Immature natural killer cell (primary cell): ENCODE measurements around the gene GPR150. TPM values are rescaled to one million over a fixed set of nuclear protein-coding genes. Genes with fewer than 3 reads are reported as not detected.

Experiments
- DNase-seq, 3 donors: peaks; one replicate each; pipeline ENCODE4 v3.0.0; 2022; ENCODE audit warnings: mixed read lengths in 1 of 3
- H3K27ac Mint-ChIP-seq, 6 donors: one replicate each; pipeline ENCODE4 v1.8.0; 2020; ENCODE audit warnings: mixed read lengths in 6 of 6, mild to moderate bottlenecking in 5 of 6, inconsistent platforms in 4 of 6, moderate library complexity in 3 of 6
- H3K27me3 Mint-ChIP-seq, 3 donors: one replicate each; pipeline ENCODE4 v1.8.0; 2020 to 2021; ENCODE audit warnings: low read depth in 3 of 3, mild to moderate bottlenecking in 3 of 3, mixed read lengths in 3 of 3, moderate library complexity in 3 of 3, inconsistent platforms in 1 of 3
- H3K36me3 Mint-ChIP-seq, 3 donors: one replicate each; pipeline ENCODE4 v1.8.0; 2020; ENCODE audit warnings: mixed read lengths in 3 of 3, inconsistent platforms in 2 of 3, mild to moderate bottlenecking in 2 of 3
- H3K4me1 Mint-ChIP-seq, 2 donors: one replicate each; pipeline ENCODE4 v1.8.0; 2020; ENCODE audit warnings: inconsistent platforms in 2 of 2, mild to moderate bottlenecking in 2 of 2, mixed read lengths in 2 of 2, moderate library complexity in 1 of 2
- H3K4me3 Mint-ChIP-seq, 5 donors: one replicate each; pipeline ENCODE4 v1.8.0; 2020; ENCODE audit warnings: mild to moderate bottlenecking in 5 of 5, mixed read lengths in 5 of 5, inconsistent platforms in 3 of 5, moderate library complexity in 3 of 5
- H3K9me3 Mint-ChIP-seq, 6 donors: one replicate each; pipeline ENCODE4 v1.8.0; 2020; ENCODE audit warnings: mild to moderate bottlenecking in 6 of 6, mixed read lengths in 6 of 6, inconsistent platforms in 4 of 6, moderate library complexity in 3 of 6
- polyA plus RNA-seq, 3 donors: library from polyadenylated mRNA; unstranded; fragments of 300-500 nt; fragmentation: Illumina TruSeq; gene quantifications; one replicate each; pipeline ENCODE4 v1.2.3, GENCODE V29; 2021

The GPR150 gene
- polyA plus RNA-seq, result 1 to 10 TPM in 2 of 3 donors, under 1 TPM in 1; 0.94 to 1.9 (median 1.2) TPM

DNA sequence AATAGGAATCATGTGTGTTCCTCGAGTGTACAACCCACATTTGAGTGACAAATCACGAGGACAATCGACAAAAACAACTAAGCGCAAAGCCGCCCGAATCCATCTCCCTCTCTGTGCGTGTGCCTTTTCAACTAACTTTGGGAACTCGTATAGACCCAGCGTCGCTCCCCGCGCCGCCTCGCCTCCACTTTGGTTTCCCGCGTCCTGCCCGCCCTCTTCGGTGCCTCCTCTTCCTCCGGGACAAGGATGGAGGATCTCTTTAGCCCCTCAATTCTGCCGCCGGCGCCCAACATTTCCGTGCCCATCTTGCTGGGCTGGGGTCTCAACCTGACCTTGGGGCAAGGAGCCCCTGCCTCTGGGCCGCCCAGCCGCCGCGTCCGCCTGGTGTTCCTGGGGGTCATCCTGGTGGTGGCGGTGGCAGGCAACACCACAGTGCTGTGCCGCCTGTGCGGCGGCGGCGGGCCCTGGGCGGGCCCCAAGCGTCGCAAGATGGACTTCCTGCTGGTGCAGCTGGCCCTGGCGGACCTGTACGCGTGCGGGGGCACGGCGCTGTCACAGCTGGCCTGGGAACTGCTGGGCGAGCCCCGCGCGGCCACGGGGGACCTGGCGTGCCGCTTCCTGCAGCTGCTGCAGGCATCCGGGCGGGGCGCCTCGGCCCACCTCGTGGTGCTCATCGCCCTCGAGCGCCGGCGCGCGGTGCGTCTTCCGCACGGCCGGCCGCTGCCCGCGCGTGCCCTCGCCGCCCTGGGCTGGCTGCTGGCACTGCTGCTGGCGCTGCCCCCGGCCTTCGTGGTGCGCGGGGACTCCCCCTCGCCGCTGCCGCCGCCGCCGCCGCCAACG lies at the start of gene GPR150:
Gene GPR150, plus strand, starts transcription at position 58 of the 840 bp plus-strand sequence. Its CDS starts 189 bp downstream, at position 247.
- Mint-ChIP-seq H3K4me1 (peaks cover 28 to 34% of the 10 kb centered on the region in 2 donors), H3K27ac (peak within 1 kb of the TSS; percentile 10 to 70 (median 60)), H3K4me3 (peak within 1 kb of the TSS; percentile 87 to 92 (median 89))

DNA sequence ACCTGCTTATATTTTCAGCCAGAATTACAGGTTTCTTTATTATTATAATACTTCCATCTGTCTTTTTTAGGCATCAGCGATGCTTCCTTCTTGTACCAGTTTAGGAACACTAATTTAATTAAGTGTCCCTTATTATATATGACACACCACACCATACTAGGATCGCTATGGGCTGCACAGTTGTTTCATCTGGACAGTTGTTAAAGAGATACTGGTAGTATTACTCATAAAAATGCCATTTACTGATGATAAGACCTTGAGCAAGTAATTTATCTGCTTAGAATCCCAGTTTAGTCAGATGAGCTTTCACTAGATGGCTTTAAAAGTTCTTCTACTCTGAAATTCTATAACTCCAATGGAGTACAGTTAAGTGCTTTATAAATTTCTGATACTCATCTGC lies 47.9 kb upstream of the GPR150 start:
- no peak overlapping the region for H3K27ac Mint-ChIP-seq
- no peaks in the 10 kb centered on the region for H3K9me3 Mint-ChIP-seq
- no peak overlapping the region for H3K4me3 Mint-ChIP-seq
- DNase-seq, result no peak
- H3K4me1 Mint-ChIP-seq, result no peaks in the 10 kb centered on the region
- no peaks in the 10 kb centered on the region for H3K27me3 Mint-ChIP-seq
- peaks cover 10 to 32% (median 24%) of the 10 kb centered on the region in 3 donors for H3K36me3 Mint-ChIP-seq

More for the DNA sequence above, at the start of gene GPR150:
- Mint-ChIP-seq H3K36me3 (no peaks in the 10 kb centered on the region), H3K9me3 (no peaks in the 10 kb centered on the region), H3K27me3 (peaks cover 3 to 7% (median 7%) of the 10 kb centered on the region in 3 donors)
- peak; percentile 63 to 67 (median 63) for DNase-seq

DNA sequence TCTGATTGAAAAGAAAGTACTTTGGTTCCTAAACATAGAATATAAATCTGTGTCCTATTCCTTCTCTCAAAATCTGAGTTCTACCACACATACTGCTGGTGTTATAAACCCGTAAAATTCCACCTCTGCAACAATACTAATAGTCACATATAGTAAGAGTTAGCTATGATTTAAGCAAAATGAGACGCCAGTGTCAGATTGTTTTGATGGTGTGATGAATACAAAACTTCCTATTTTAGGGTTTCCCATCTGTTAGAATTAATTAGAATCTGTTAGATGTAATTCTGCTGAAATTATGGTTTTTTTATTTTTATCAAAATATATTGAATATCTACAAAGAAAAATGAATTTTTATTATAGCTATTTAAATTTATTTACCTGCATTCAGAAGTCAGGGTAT lies 38.3 kb upstream of the GPR150 start:
- no peak for DNase-seq
- no peak overlapping the region for H3K4me3 Mint-ChIP-seq
- peaks cover 0 to 1% (median 0%) of the 10 kb centered on the region in 6 donors for H3K9me3 Mint-ChIP-seq
- no peaks in the 10 kb centered on the region for H3K27me3 Mint-ChIP-seq
- peaks cover 5 to 23% (median 20%) of the 10 kb centered on the region in 3 donors for H3K36me3 Mint-ChIP-seq
- no peaks in the 10 kb centered on the region for H3K4me1 Mint-ChIP-seq
- no peak overlapping the region for H3K27ac Mint-ChIP-seq

DNA sequence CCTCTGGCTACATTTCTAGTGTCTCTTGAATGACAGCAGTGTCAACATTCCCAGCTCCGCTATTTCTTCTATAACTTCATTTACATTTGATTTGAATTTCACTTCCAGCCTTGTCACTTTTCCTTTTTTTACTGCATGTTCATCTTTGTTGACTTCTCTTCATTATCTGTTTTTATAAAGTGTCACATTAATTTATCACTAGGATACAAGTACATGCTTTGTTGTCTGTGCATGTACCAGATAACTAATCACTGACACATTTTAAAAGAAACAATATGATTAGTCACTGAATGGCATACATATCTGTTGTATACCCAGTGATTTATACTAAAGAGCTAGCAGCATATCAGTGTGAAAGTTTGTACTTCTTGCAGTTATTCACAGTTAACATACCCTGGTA lies 35.9 kb upstream of the GPR150 start:
- H3K4me3 Mint-ChIP-seq, result no peak overlapping the region

DNA sequence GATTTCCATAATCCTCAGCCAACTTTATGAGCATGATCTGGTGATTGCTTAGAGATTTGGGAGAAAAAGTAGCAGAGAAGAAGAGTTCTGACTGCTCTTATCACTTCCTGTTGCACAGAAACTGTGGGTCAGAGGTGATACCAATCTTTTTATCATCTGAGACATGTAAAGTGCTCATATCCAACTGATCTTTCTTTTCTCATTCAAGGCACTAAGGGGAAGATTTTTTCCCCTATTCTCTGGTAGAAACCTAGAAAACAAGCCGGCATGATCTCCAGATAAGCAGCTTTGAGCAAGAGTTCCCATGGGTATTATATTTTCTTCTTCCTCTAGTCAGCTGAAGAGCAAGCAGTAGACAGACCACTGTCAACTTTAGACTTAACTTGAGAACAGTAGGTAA lies 29.0 kb upstream of the GPR150 start:
- DNase-seq, result no peak
- peaks cover 3 to 6% of the 10 kb centered on the region in 2 donors for H3K4me1 Mint-ChIP-seq
- H3K36me3 Mint-ChIP-seq, result peaks cover 3 to 11% (median 4%) of the 10 kb centered on the region in 3 donors
- H3K4me3 Mint-ChIP-seq, result no peak overlapping the region
- no peaks in the 10 kb centered on the region for H3K9me3 Mint-ChIP-seq
- H3K27me3 Mint-ChIP-seq, result no peaks in the 10 kb centered on the region
- peak overlapping the region in 1 of 6 donors; percentile 20 for H3K27ac Mint-ChIP-seq

More for the DNA sequence above, 35.9 kb upstream of the GPR150 start:
- Mint-ChIP-seq H3K4me1 (no peaks in the 10 kb centered on the region), H3K27ac (no peak overlapping the region), H3K9me3 (peaks cover 0 to 1% (median 0%) of the 10 kb centered on the region in 6 donors), H3K36me3 (peaks cover 5 to 26% (median 16%) of the 10 kb centered on the region in 3 donors), H3K27me3 (no peaks in the 10 kb centered on the region)
- DNase-seq, result no peak

DNA sequence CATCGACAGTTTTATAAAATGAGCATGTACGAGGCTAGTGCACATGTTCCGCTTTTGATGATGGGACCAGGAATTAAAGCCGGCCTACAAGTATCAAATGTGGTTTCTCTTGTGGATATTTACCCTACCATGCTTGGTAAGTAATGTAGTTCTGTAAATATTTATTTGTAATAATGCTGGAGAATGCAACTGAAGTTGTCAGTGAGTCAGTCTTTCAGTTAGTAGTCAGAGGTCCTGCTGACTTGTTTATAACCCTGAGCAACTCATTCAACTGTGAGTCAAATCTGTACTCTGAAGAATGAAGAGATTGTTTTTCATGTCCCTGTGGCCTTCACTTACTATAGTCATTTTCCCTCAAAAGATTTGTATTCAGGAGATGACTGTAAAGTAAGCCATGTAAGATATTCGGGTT lies 28.4 kb upstream of the GPR150 start:
- H3K36me3 Mint-ChIP-seq, result peaks cover 3 to 13% (median 4%) of the 10 kb centered on the region in 3 donors
- H3K9me3 Mint-ChIP-seq, result no peaks in the 10 kb centered on the region
- no peak for DNase-seq
- H3K4me1 Mint-ChIP-seq, result peaks cover 3 to 6% of the 10 kb centered on the region in 2 donors
- H3K4me3 Mint-ChIP-seq, result no peak overlapping the region
- no peaks in the 10 kb centered on the region for H3K27me3 Mint-ChIP-seq
- no peak overlapping the region for H3K27ac Mint-ChIP-seq

DNA sequence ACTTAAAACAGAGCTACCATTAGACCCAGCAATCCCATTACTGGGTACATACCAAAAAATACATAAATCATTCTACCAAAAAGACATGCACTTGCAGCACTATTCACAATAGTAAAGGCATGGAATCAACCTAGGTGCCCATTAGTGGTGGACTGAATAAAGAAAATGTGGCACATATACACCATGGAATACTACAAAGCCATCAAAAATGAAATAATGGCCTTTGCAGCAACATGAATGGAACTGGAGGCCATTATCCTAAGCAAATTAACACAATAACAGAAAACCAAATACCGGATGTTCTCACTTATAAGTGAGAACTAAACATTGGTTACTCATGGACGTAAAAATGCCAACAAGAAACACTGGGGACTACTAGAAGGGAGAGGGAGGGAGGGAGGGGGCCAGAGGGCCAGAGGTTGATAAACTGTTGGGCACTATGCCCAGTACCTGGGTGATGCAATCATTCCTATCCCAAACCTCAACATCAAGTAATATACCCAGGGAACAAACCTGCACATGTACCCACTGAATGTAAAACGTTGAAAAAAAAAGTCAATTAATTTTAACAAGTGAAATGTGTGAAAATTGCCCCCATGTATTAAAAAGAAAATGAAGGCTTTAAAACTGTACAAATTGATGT lies 24.5 kb upstream of the GPR150 start:
- Mint-ChIP-seq H3K27me3 (no peaks in the 10 kb centered on the region), H3K27ac (no peak overlapping the region), H3K4me1 (peaks cover 3 to 6% of the 10 kb centered on the region in 2 donors), H3K36me3 (peaks cover 3 to 13% (median 4%) of the 10 kb centered on the region in 3 donors), H3K4me3 (no peak overlapping the region), H3K9me3 (no peaks in the 10 kb centered on the region)
- DNase-seq, result no peak

DNA sequence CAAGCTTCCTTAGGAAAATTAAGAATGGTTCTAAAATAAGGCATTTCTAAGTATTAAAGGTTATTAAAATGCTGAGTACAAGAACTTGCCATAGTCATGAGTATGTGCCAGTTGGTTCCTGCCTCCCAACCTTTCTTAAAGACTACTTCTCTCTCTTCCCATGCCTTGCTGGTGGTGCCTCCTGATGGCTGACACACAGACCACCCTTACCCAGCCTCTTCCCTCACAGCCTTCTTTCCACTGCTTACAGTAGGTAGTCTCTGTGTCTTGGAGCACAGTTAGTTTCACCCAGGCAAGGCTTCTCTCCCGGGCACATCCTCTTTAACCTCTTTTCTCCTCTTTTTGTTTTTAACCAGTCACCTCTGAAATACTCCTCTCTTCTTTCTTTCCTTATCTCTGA lies 20.6 kb upstream of the GPR150 start:
- DNase-seq, result no peak
- H3K27ac Mint-ChIP-seq, result no peak overlapping the region
- no peaks in the 10 kb centered on the region for H3K27me3 Mint-ChIP-seq
- H3K4me1 Mint-ChIP-seq, result no peaks in the 10 kb centered on the region
- peaks cover 5 to 13% (median 8%) of the 10 kb centered on the region in 3 donors for H3K36me3 Mint-ChIP-seq
- H3K4me3 Mint-ChIP-seq, result no peak overlapping the region
- H3K9me3 Mint-ChIP-seq, result no peaks in the 10 kb centered on the region

DNA sequence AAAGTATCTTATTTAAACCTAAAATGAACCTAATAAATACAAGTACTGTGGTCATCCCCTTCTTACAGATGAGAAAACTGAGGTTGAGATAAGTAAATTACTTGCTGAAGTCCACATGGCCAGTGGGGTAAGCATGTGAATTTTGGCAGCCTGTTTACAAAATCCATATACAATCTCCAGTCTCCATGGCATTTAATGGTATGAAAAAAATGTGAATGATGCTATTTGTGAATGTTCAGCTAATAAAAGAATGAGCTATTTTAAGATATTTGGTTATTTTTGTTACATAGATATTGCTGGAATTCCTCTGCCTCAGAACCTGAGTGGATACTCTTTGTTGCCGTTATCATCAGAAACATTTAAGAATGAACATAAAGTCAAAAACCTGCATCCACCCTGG lies 19.3 kb upstream of the GPR150 start:
- Mint-ChIP-seq H3K9me3 (no peaks in the 10 kb centered on the region), H3K4me1 (no peaks in the 10 kb centered on the region), H3K27ac (no peak overlapping the region), H3K36me3 (peaks cover 8 to 16% (median 11%) of the 10 kb centered on the region in 3 donors), H3K27me3 (no peaks in the 10 kb centered on the region), H3K4me3 (no peak overlapping the region)
- no peak for DNase-seq

GRCh38 chr5:95605786-95606185 lies 14.1 kb upstream of the GPR150 start:
- DNase-seq, result no peak
- no peaks in the 10 kb centered on the region for H3K4me1 Mint-ChIP-seq
- no peak overlapping the region for H3K27ac Mint-ChIP-seq
- H3K9me3 Mint-ChIP-seq, result no peaks in the 10 kb centered on the region
- H3K36me3 Mint-ChIP-seq, result peaks cover 8 to 19% (median 10%) of the 10 kb centered on the region in 3 donors
- H3K4me3 Mint-ChIP-seq, result no peak overlapping the region
- H3K27me3 Mint-ChIP-seq, result no peaks in the 10 kb centered on the region

DNA sequence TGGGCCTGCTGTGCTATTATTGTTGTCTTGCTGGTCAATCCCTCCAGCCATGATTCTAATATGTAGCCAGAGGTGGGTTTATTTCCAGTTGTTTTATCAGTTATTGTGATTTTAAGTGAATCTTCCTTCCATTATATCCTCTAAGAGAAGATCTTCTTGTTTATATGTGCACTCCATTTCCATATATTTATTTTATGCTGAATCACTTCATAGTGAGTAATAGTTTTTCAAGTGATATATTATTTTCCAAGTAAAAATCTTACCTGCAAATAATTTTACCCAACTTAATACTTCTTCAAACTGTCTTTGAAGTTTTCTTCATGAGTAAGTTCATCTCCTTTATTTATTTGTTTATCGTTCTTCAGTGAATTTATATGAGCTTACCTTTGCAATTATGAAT lies 13.5 kb upstream of the GPR150 start:
- Mint-ChIP-seq H3K9me3 (no peaks in the 10 kb centered on the region), H3K27me3 (no peaks in the 10 kb centered on the region), H3K4me3 (no peak overlapping the region), H3K36me3 (peaks cover 4 to 15% (median 6%) of the 10 kb centered on the region in 3 donors), H3K4me1 (no peaks in the 10 kb centered on the region), H3K27ac (no peak overlapping the region)
- DNase-seq, result no peak

DNA sequence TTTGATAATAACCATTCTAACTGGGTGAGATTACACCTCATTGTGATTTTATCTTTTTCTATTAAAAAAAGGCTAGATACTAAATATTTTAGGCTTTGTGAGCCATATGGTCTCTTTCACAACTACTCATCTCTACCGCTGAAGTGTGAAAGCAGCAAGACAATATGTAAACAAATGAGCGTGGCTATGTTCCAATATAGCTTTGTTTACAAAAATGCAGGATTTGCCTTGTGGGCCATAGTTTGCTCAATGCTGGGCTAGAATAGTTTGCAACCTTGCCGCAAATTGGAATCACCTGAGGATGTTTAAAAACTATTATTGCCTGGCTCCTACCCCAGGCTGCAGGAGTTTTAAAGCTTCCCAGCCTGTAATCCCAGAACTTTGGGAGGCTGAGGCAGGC lies 10.2 kb upstream of the GPR150 start:
- H3K27me3 Mint-ChIP-seq, result no peaks in the 10 kb centered on the region
- no peak overlapping the region for H3K27ac Mint-ChIP-seq
- H3K36me3 Mint-ChIP-seq, result peaks cover 7 to 25% (median 9%) of the 10 kb centered on the region in 3 donors

DNA sequence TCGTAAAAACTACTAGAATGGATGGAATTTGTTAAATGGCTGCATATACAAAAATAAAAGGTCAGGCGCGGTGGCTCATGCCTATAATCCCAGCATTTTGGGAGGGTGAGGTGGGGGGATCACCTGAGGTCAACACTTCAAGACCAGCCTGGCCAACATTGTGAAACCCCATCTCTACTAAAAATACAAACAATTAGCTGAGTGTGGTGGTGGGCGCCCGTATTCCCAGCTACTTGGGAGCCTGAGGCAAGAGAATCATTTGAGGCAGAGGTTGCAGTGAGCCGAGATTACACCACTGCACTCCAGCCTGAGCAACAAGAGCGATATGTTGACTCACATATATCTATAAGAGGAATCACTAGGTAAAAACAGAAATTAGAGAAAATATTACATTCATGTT lies 9.3 kb upstream of the GPR150 start:
- DNase-seq, result no peak
- H3K36me3 Mint-ChIP-seq, result peaks cover 7 to 22% (median 9%) of the 10 kb centered on the region in 3 donors
- peaks cover 0 to 7% (median 0%) of the 10 kb centered on the region in 6 donors for H3K9me3 Mint-ChIP-seq
- no peak overlapping the region for H3K4me3 Mint-ChIP-seq
- no peak overlapping the region for H3K27ac Mint-ChIP-seq
- H3K27me3 Mint-ChIP-seq, result no peaks in the 10 kb centered on the region
- no peaks in the 10 kb centered on the region for H3K4me1 Mint-ChIP-seq

More for the DNA sequence above, 10.2 kb upstream of the GPR150 start:
- no peak for DNase-seq
- no peaks in the 10 kb centered on the region for H3K4me1 Mint-ChIP-seq
- peaks cover 0 to 7% (median 0%) of the 10 kb centered on the region in 6 donors for H3K9me3 Mint-ChIP-seq
- H3K4me3 Mint-ChIP-seq, result no peak overlapping the region

DNA sequence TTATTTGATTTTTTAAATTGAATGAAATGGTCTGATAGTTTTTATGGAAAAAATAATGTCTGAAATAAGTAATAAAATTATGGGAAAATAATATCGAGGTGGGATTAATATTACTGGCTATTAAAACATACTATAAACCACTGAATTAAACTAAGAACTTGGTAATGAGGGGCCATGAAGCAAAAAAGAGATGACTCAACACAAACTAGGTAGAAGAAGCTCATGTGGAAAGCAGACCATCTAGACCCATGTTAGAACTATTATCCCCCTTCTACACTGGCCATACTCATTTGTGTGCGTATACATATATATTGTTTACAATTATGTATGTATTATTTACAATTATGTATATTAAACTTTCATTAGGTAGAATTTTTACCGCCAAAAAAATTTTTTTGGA lies 8.5 kb upstream of the GPR150 start:
- Mint-ChIP-seq H3K27me3 (no peaks in the 10 kb centered on the region), H3K27ac (no peak overlapping the region), H3K36me3 (peaks cover 7 to 21% (median 9%) of the 10 kb centered on the region in 3 donors), H3K9me3 (peaks cover 0 to 7% (median 0%) of the 10 kb centered on the region in 6 donors), H3K4me3 (no peak overlapping the region), H3K4me1 (no peaks in the 10 kb centered on the region)
- DNase-seq, result no peak
